H1 (cell line): ENCODE measurements around the gene TMEM97. TPM values are rescaled to one million over a fixed set of nuclear protein-coding genes. Genes with fewer than 3 reads are reported as not detected.

Source experiments
- CTCF ChIA-PET: fragments of 300-600 bp; sonication (Branson Sonifier 250); formaldehyde crosslinking; loops from one replicate; lab custom pipeline; 2021; ENCODE audit not compliant: partially characterized antibody; lab: Charles Lee
- POLR2A ChIA-PET: fragments of 300-600 bp; sonication (Branson Sonifier 250); formaldehyde crosslinking; loops from one replicate; lab custom pipeline; 2021; ENCODE audit warnings: inconsistent platforms; ENCODE audit not compliant: partially characterized antibody; lab: Charles Lee
- DNase-seq, 2 experiments: peaks; one replicate each; pipeline versions ENCODE4 v3.0.0 to v3.0.0-alpha.2; 2010 to 2022; ENCODE audit warnings: low spot score in 2 of 2, low read depth in 1 of 2, mixed read lengths in 1 of 2
- FAIRE-seq: peaks from 2 replicates; lab custom pipeline; 2011; peaks lifted over from hg19 to GRCh38; lab: Jason Lieb, UNC
- H2AFZ ChIP-seq: 2 replicates; pipeline ENCODE4 v1.8.1; 2012; ENCODE audit warnings: low read length, inconsistent platforms
- H2AK5ac ChIP-seq: 2 replicates; pipeline ENCODE4 v1.6.1; 2013; ENCODE audit warnings: low read depth, low read length
- H2BK120ac ChIP-seq: replicated peaks from 2 replicates; pipeline ENCODE3; 2013; ENCODE audit warnings: low read depth, low read length, inconsistent platforms
- H2BK12ac ChIP-seq: 2 replicates; pipeline ENCODE4 v1.6.1; 2013; ENCODE audit warnings: low read depth, low read length
- H2BK15ac ChIP-seq: 2 replicates; pipeline ENCODE4 v1.6.1; 2013; ENCODE audit warnings: low read length
- H2BK20ac ChIP-seq: 2 replicates; pipeline ENCODE4 v1.6.1; 2013; ENCODE audit warnings: low read length
- H2BK5ac ChIP-seq: 2 replicates; pipeline ENCODE4 v1.6.1; 2013; ENCODE audit warnings: low read depth, low read length
- H3K14ac ChIP-seq: 2 replicates; pipeline ENCODE4 v1.6.1; 2013; ENCODE audit warnings: inconsistent platforms; ENCODE audit not compliant: insufficient read length
- H3K18ac ChIP-seq: 2 replicates; pipeline ENCODE4 v1.6.1; 2013; ENCODE audit warnings: low read length; ENCODE audit errors: extremely low read depth
- H3K23ac ChIP-seq: 2 replicates; pipeline ENCODE4 v1.6.1; 2013; ENCODE audit warnings: inconsistent platforms; ENCODE audit not compliant: insufficient read length
- H3K23me2 ChIP-seq: 2 replicates; pipeline ENCODE4 v1.6.1; 2013; ENCODE audit warnings: low read depth, low read length
- H3K27ac ChIP-seq: 2 replicates; pipeline ENCODE4 v1.6.1; 2011; ENCODE audit warnings: low read depth, low read length, inconsistent platforms
- H3K27me3 ChIP-seq, 4 experiments: replicated peaks in 1 of 4; 1 replicate in 1 of 4; 2 replicates in 3 of 4; pipeline versions ENCODE4 v1.6.1 to v1.8.1; 2011 to 2013; ENCODE audit warnings: low read length in 3 of 4, mild to moderate bottlenecking in 3 of 4, inconsistent platforms in 2 of 4, mixed read lengths in 2 of 4, moderate library complexity in 1 of 4; ENCODE audit not compliant: control insufficient read depth in 3 of 4, insufficient read depth in 3 of 4; ENCODE audit errors: extremely low read depth in 1 of 4
- H3K36me3 ChIP-seq, 4 experiments: 2 replicates each; pipeline versions ENCODE4 v1.6.1 to v1.8.1; 2011 to 2013; ENCODE audit warnings: mild to moderate bottlenecking in 4 of 4, low read length in 3 of 4, moderate library complexity in 2 of 4, control low read depth in 1 of 4, inconsistent platforms in 1 of 4; ENCODE audit not compliant: insufficient read depth in 4 of 4, control insufficient read depth in 2 of 4
- H3K4ac ChIP-seq: replicated peaks from 2 replicates; pipeline ENCODE3; 2013; ENCODE audit warnings: low read length, low read depth, mixed read lengths, inconsistent platforms; ENCODE audit not compliant: insufficient read length
- H3K4me1 ChIP-seq, 4 experiments: replicated peaks in 1 of 4; 1 replicate in 1 of 4; 2 replicates in 3 of 4; pipeline versions ENCODE4 v1.6.1 to v1.8.1; 2011 to 2013; ENCODE audit warnings: low read length in 3 of 4, inconsistent platforms in 2 of 4, mixed read lengths in 1 of 4; ENCODE audit not compliant: insufficient read depth in 4 of 4, control insufficient read depth in 3 of 4
- H3K4me2 ChIP-seq, 2 experiments: 2 replicates each; pipeline versions ENCODE4 v1.6.1 to v1.8.1; 2011 to 2013; ENCODE audit warnings: low read depth in 2 of 2, low read length in 2 of 2, control low read depth in 1 of 2, inconsistent platforms in 1 of 2, mild to moderate bottlenecking in 1 of 2; ENCODE audit not compliant: insufficient read depth in 1 of 2
- H3K4me3 ChIP-seq, 4 experiments: fragments of 200-600, 300-600 bp in 1 of 4; sonication (generic), shearing (Covaris generic), sonication (Bioruptor Twin) in 1 of 4; 2 replicates each; pipeline versions ENCODE4 v1.5.1 to v1.8.1; 2011 to 2016; ENCODE audit warnings: low read length in 4 of 4, low read depth in 3 of 4, control low read depth in 2 of 4, inconsistent platforms in 2 of 4, mild to moderate bottlenecking in 2 of 4, mixed read lengths in 1 of 4, moderate library complexity in 1 of 4; ENCODE audit not compliant: insufficient read depth in 2 of 4; ENCODE audit errors: extremely low read depth in 1 of 4
- H3K56ac ChIP-seq: replicated peaks from 2 replicates; pipeline ENCODE3; 2013; ENCODE audit warnings: low read depth, mild to moderate bottlenecking, mixed read lengths, low read length, inconsistent platforms; ENCODE audit not compliant: insufficient read length
- H3K79me1 ChIP-seq: 2 replicates; pipeline ENCODE4 v1.6.1; 2013; ENCODE audit warnings: low read depth, low read length, control low read depth
- H3K79me2 ChIP-seq, 2 experiments: 2 replicates each; pipeline versions ENCODE4 v1.6.1 to v1.8.1; 2012 to 2013; ENCODE audit warnings: low read length in 2 of 2, mild to moderate bottlenecking in 2 of 2, inconsistent platforms in 1 of 2; ENCODE audit not compliant: insufficient read depth in 2 of 2, control insufficient read depth in 1 of 2
- H3K9ac ChIP-seq, 4 experiments: replicated peaks in 1 of 4; 1 replicate in 1 of 4; 2 replicates in 3 of 4; pipeline versions ENCODE4 v1.6.1 to v1.8.1; 2011 to 2013; ENCODE audit warnings: low read depth in 3 of 4, low read length in 3 of 4, control low read depth in 2 of 4, mild to moderate bottlenecking in 2 of 4, moderate library complexity in 2 of 4, inconsistent platforms in 1 of 4; ENCODE audit errors: extremely low read depth in 1 of 4
- H3K9me3 ChIP-seq, 2 experiments: 2 replicates each; pipeline versions ENCODE4 v1.6.1 to v1.8.1; 2012 to 2013; ENCODE audit warnings: mild to moderate bottlenecking in 2 of 2, moderate library complexity in 2 of 2, control low read depth in 1 of 2, inconsistent platforms in 1 of 2, low read depth in 1 of 2, low read length in 1 of 2, mixed read lengths in 1 of 2; ENCODE audit not compliant: insufficient read depth in 2 of 2
- H4K20me1 ChIP-seq, 2 experiments: replicated peaks in 1 of 2; 2 replicates each; pipeline versions ENCODE3 to v1.8.1; 2011 to 2013; ENCODE audit warnings: inconsistent platforms in 2 of 2, low read length in 2 of 2, mild to moderate bottlenecking in 1 of 2; ENCODE audit not compliant: insufficient read depth in 2 of 2, control insufficient read depth in 1 of 2
- H4K5ac ChIP-seq: 2 replicates; pipeline ENCODE4 v1.6.1; 2013; ENCODE audit warnings: low read length, low read depth, mixed read lengths, inconsistent platforms; ENCODE audit not compliant: insufficient read length
- H4K8ac ChIP-seq: 2 replicates; pipeline ENCODE4 v1.8.0; 2013; ENCODE audit warnings: mild to moderate bottlenecking, moderate library complexity, low read length, inconsistent platforms; ENCODE audit not compliant: insufficient read depth; ENCODE audit errors: extremely low read depth
- H4K91ac ChIP-seq: replicated peaks from 2 replicates; pipeline ENCODE3; 2013; ENCODE audit warnings: low read length, mixed read lengths, inconsistent platforms; ENCODE audit not compliant: insufficient read length
- ATF3 ChIP-seq: IDR thresholded peaks from 2 replicates; pipeline ENCODE4 v1.6.1; 2011; ENCODE audit warnings: low read depth, mild to moderate bottlenecking, low read length; ENCODE audit not compliant: insufficient read depth
- BRCA1 ChIP-seq: IDR thresholded peaks from 2 replicates; pipeline ENCODE4 v1.6.1; 2012; ENCODE audit warnings: low read depth, low read length, improper control_type of control experiment
- CBX8 ChIP-seq: fragments of 300-800, 300-1000 bp; sonication (generic); IDR thresholded peaks from 2 replicates; pipeline ENCODE4 v1.7.1; 2016; ENCODE audit warnings: low read depth, low read length, borderline replicate concordance
- CHD2 ChIP-seq: IDR thresholded peaks from 2 replicates; pipeline ENCODE4 v1.6.1; 2012; ENCODE audit warnings: low read length, improper control_type of control experiment
- EGR1 ChIP-seq: IDR thresholded peaks from 2 replicates; pipeline ENCODE4 v1.6.1; 2011; ENCODE audit warnings: low read depth, low read length, borderline replicate concordance
- EZH2 ChIP-seq: fragments of 200-600 bp; sonication (generic); IDR thresholded peaks from 2 replicates; pipeline ENCODE4 v1.7.1; 2012; ENCODE audit warnings: low read depth, mild to moderate bottlenecking, moderate library complexity, low read length, inconsistent platforms; ENCODE audit not compliant: severe bottlenecking
- JUN ChIP-seq: IDR thresholded peaks from 2 replicates; pipeline ENCODE4 v1.6.1; 2011; ENCODE audit warnings: low read depth, mild to moderate bottlenecking, improper control_type of control experiment, low read length
- JUND ChIP-seq: IDR thresholded peaks from 2 replicates; pipeline ENCODE4 v1.6.1; 2011; ENCODE audit warnings: mild to moderate bottlenecking, improper control_type of control experiment, low read length
- NRF1 ChIP-seq: IDR thresholded peaks from 2 replicates; pipeline ENCODE4 v1.6.1; 2011; ENCODE audit warnings: mild to moderate bottlenecking, low read depth, low read length, improper control_type of control experiment
- POU5F1 ChIP-seq: IDR thresholded peaks from 2 replicates; pipeline ENCODE4 v1.6.1; 2011; ENCODE audit warnings: low read depth, mild to moderate bottlenecking, low read length, moderate library complexity
- RBBP5 ChIP-seq: IDR thresholded peaks from 2 replicates; pipeline ENCODE4 v1.7.1; 2012; ENCODE audit warnings: low read depth, mild to moderate bottlenecking, inconsistent platforms, low read length, moderate library complexity, borderline replicate concordance
- RXRA ChIP-seq: IDR thresholded peaks from 2 replicates; pipeline ENCODE4 v1.6.1; 2011; ENCODE audit warnings: low read depth, mild to moderate bottlenecking, low read length, moderate library complexity; ENCODE audit not compliant: insufficient read depth
- SP1 ChIP-seq: IDR thresholded peaks from 2 replicates; pipeline ENCODE4 v1.6.1; 2011; ENCODE audit warnings: low read depth, low read length
- SUZ12 ChIP-seq: fragments of 200-600 bp; sonication (generic); IDR thresholded peaks from 2 replicates; pipeline ENCODE4 v1.6.1; 2012; ENCODE audit warnings: mild to moderate bottlenecking, inconsistent platforms, low read length, moderate library complexity, mixed read lengths
- YY1 ChIP-seq: IDR thresholded peaks from 2 replicates; pipeline ENCODE4 v1.6.1; 2011; ENCODE audit warnings: low read depth, mild to moderate bottlenecking, low read length
- WGBS, 2 experiments: shearing (Covaris generic) in 1 of 2; methylation state at CpG; one replicate each; pipeline versions ENCODE4 v1.1.6 to v1.1.7; 2013 to 2015; ENCODE audit warnings: low lambda C conversion rate in 2 of 2, mixed read lengths in 2 of 2, inconsistent platforms in 1 of 2, low coverage in 1 of 2, missing lambda C conversion rate in 1 of 2; ENCODE audit not compliant: insufficient replicate concordance in 2 of 2, insufficient coverage in 1 of 2, insufficient read length in 1 of 2; ENCODE audit errors: extremely low coverage in 1 of 2, missing lambda C conversion rate in 1 of 2; 5-methylcytosine and 5-hydroxymethylcytosine counted together
- polyA plus RNA-seq, 7 experiments: library from polyadenylated mRNA; depleted of rRNA in 3 of 7; stranded (reverse) in 5 of 7; unstranded in 2 of 7; fragments of >200 nt in 5 of 7; fragments of 200-250 nt in 2 of 7; gene quantifications; 1 replicate in 5 of 7; 2 replicates in 1 of 7; 4 replicates in 1 of 7; pipeline versions ENCODE4 v1.2.1 to v1.2.3, GENCODE V29; 2011 to 2013; ENCODE audit warnings: missing spikeins in 2 of 7, mixed read lengths in 2 of 7
- total RNA-seq: library from RNA; stranded (reverse); fragmentation: NEBNext Ultra II Directional; extraction: Animal tissue kit (Norgen Biotek cat#: 25700); gene quantifications from 2 replicates; pipeline ENCODE4 v1.2.1, GENCODE V29; 2021

The TMEM97 gene
- total and polyA plus RNA-seq, 2 of the 8 experiments (the other 6 are each of a cell fraction or from before 2014, with no cell fraction given), result 126 to 130 TPM

- H3K4me3 ChIP-seq, result no peak overlapping the region
- no peak overlapping the region for H2BK15ac ChIP-seq
- no peak overlapping the region for H3K27ac ChIP-seq
- no peaks in the 10 kb centered on the region for H3K9me3 ChIP-seq
- DNase-seq, result no peak
- no peak overlapping the region for H3K4ac ChIP-seq
- no peaks in the 10 kb centered on the region for H3K23me2 ChIP-seq
- H3K79me1 ChIP-seq, result no peaks in the 10 kb centered on the region
- POLR2A ChIA-PET, result no interaction called here
- H2BK12ac ChIP-seq, result no peak overlapping the region
- H3K36me3 ChIP-seq, result no peaks in the 10 kb centered on the region
- H4K91ac ChIP-seq, result no peak overlapping the region
- H2BK20ac ChIP-seq, result no peak overlapping the region
- no peak overlapping the region for H3K23ac ChIP-seq
- H3K4me2 ChIP-seq, result no peak overlapping the region
- H3K56ac ChIP-seq, result no peak overlapping the region
- no peaks in the 10 kb centered on the region for H3K79me2 ChIP-seq
- no peak overlapping the region for H3K9ac ChIP-seq
- no peak for FAIRE-seq
- CTCF ChIA-PET, result interaction anchor here (1.7 kb wide), 1 partner anchor 8 kb away, joined by 3 read pairs; no protein-coding TSS in a partner anchor
- H4K8ac ChIP-seq, result no peak overlapping the region
- 94% methylated on average over 6 of the region's 6 CpGs; no CpG with 5 or more reads in 1 of the 2 experiments for WGBS, 2 experiments
- H3K18ac ChIP-seq, result no peak overlapping the region
- no peak overlapping the region for H3K14ac ChIP-seq
- no peak overlapping the region for H2AFZ ChIP-seq
- no peak overlapping the region for H2BK120ac ChIP-seq
- H3K27me3 ChIP-seq, result no peaks in the 10 kb centered on the region
- no peaks in the 10 kb centered on the region for H3K4me1 ChIP-seq
- H4K20me1 ChIP-seq, result no peaks in the 10 kb centered on the region
- H2AK5ac ChIP-seq, result no peak overlapping the region
- no peak overlapping the region for H2BK5ac ChIP-seq
- H4K5ac ChIP-seq, result no peak overlapping the region
- TF ChIP-seq RXRA (no peak), NRF1 (no peak), CBX8 (no peak), RBBP5 (no peak), SP1 (no peak), SUZ12 (no peak), ATF3 (no peak), CHD2 (no peak), EGR1 (no peak), JUN (no peak), BRCA1 (no peak), EZH2 (no peak), YY1 (no peak), POU5F1 (no peak), JUND (no peak)
Measured at GRCh38 chr17:28279411-28279810, 39.6 kb upstream of the TMEM97 start.
